Measurements from ENCODE around the gene GCLC. TPM values are rescaled to one million over a fixed set of nuclear protein-coding genes. Genes with fewer than 3 reads are reported as not detected.
"Not testable (repeated sequence)": the region's sequence is repeated elsewhere in the genome, so short reads cannot be mapped to it uniquely, and the experiment has no call there.

The GCLC gene
- total and polyA plus RNA-seq, 9 of the 15 experiments (the other 6 are each of a cell fraction or from before 2014, with no cell fraction given), result 3.9 to 20.0 (median 9.4) TPM

- in situ Hi-C loops (cut with MboI) (loop anchor here (5.0 to 25.0 kb wide), 2 partner anchors 309 to 1069 kb away; partner anchors contain the start of gene EFHC1), intact Hi-C loops (cut with micrococcal nuclease) (loop anchor here (5.0 to 10.0 kb wide), 2 partner anchors 329 to 1067 kb away; no protein-coding TSS in a partner anchor)
- H3K4me1 ChIP-seq (replicated peaks in 1 of 2; ENCODE audit: control insufficient read depth in 2 of 2, insufficient read depth in 2 of 2, low read length in 2 of 2), result peaks cover 0 to 15% of the 10 kb centered on the region in 2 experiments; a peak in 2 of 5 replicates
- H4K20me1 ChIP-seq (replicated peaks; ENCODE audit: control insufficient read depth, insufficient read depth, low read length), result no peaks in the 10 kb centered on the region
- POLR2A ChIA-PET, result interaction anchor here (0.6 kb wide), 1 partner anchor 14 kb away, joined by 3 read pairs; no protein-coding TSS in a partner anchor
- H3K9ac ChIP-seq (ENCODE audit: insufficient read depth in 1 of 2, low read depth in 2 of 2, low read length in 2 of 2), result no peak overlapping the region
- H3K27me3 ChIP-seq (ENCODE audit: control insufficient read depth in 2 of 2, insufficient read depth in 2 of 2, low read length in 2 of 2), result peaks cover 0 to 7% of the 10 kb centered on the region in 2 experiments; a peak in 2 of 5 replicates
- WGBS (ENCODE audit: insufficient coverage, low coverage, missing lambda C conversion rate), result 23% methylated on average over 2 of the region's 2 CpGs
- DNase-seq (ENCODE audit: extremely low read depth in 1 of 4, low spot score in 3 of 4) (no peak), ATAC-seq (no peak), FAIRE-seq (no peak)
- BruUV-seq (replicated peaks), result no TSS peak
- CTCF ChIA-PET (ENCODE audit: low intra/inter-chr PET ratio), result no interaction called here
- no peaks in the 10 kb centered on the region for H3K36me3 ChIP-seq (ENCODE audit: control insufficient read depth, insufficient read depth, low read length)
- H3K4me2 ChIP-seq (ENCODE audit: insufficient read depth, low read length), result no peak overlapping the region
- no peak overlapping the region for H2AFZ ChIP-seq (ENCODE audit: low read depth, low read length)
- no peak overlapping the region for H3K4me3 ChIP-seq
- no peaks in the 10 kb centered on the region for H3K79me2 ChIP-seq (ENCODE audit: control insufficient read depth, insufficient read depth, low read length)
- no peaks in the 10 kb centered on the region for H3K9me1 ChIP-seq (ENCODE audit: control insufficient read depth, insufficient read depth, low read length)
- H3K9me3 ChIP-seq (replicated peaks; ENCODE audit: control insufficient read depth, insufficient read depth, low read depth, low read length), result no peaks in the 10 kb centered on the region
- TF ChIP-seq LCOR (CRISPR knock-in tag; IDR thresholded peaks at IDR 0.05), result no peak
- TF ChIP-seq SMARCC2 (IDR thresholded peaks at IDR 0.05; ENCODE audit: low read depth), result no peak
- no peak for TF ChIP-seq ZBTB43 (CRISPR knock-in tag; IDR thresholded peaks at IDR 0.05)
- no peak for TF ChIP-seq RB1 (IDR thresholded peaks at IDR 0.05; ENCODE audit: low read depth)
- no peak for TF ChIP-seq MBD1 (CRISPR knock-in tag; IDR thresholded peaks at IDR 0.05)
- no peak for TF ChIP-seq ZNF146 (CRISPR knock-in tag; IDR thresholded peaks at IDR 0.05; ENCODE audit: unreplicated experiment)
- TF ChIP-seq ZC3H8 (IDR thresholded peaks at IDR 0.05), result no peak
- no peak for TF ChIP-seq POLR2A (conservative IDR thresholded peaks at IDR 0.05)
- TF ChIP-seq SRSF9 (IDR thresholded peaks at IDR 0.05; ENCODE audit: borderline replicate concordance, low read depth, low read length), result no peak
- no peak overlapping the region for H3K27ac ChIP-seq (ENCODE audit: extremely low read depth, low read depth, low read length)
Measured at GRCh38 chr6:53481323-53481722, 63.6 kb downstream of the GCLC start.

- peaks cover 0 to 15% of the 10 kb centered on the region in 2 experiments; a peak in 2 of 5 replicates for H3K4me1 ChIP-seq (replicated peaks in 1 of 2; ENCODE audit: control insufficient read depth in 2 of 2, insufficient read depth in 2 of 2, low read length in 2 of 2)
- intact Hi-C loops (cut with micrococcal nuclease), result loop anchor here (5.0 to 10.0 kb wide), 2 partner anchors 328 to 1066 kb away; no protein-coding TSS in a partner anchor
- H3K9me3 ChIP-seq (replicated peaks; ENCODE audit: control insufficient read depth, insufficient read depth, low read depth, low read length); H3K36me3 ChIP-seq (ENCODE audit: control insufficient read depth, insufficient read depth, low read length); H2AFZ ChIP-seq (ENCODE audit: low read depth, low read length); H3K27ac ChIP-seq (ENCODE audit: extremely low read depth, low read depth, low read length); BruUV-seq (replicated peaks); H3K9me1 ChIP-seq (ENCODE audit: control insufficient read depth, insufficient read depth, low read length); H4K20me1 ChIP-seq (replicated peaks; ENCODE audit: control insufficient read depth, insufficient read depth, low read length); FAIRE-seq; H3K4me2 ChIP-seq (ENCODE audit: insufficient read depth, low read length); H3K27me3 ChIP-seq (ENCODE audit: control insufficient read depth in 2 of 2, insufficient read depth in 2 of 2, low read length in 2 of 2); H3K4me3 ChIP-seq; DNase-seq (ENCODE audit: extremely low read depth in 1 of 4, low spot score in 3 of 4); H3K9ac ChIP-seq (ENCODE audit: insufficient read depth in 1 of 2, low read depth in 2 of 2, low read length in 2 of 2); ATAC-seq; H3K79me2 ChIP-seq (ENCODE audit: control insufficient read depth, insufficient read depth, low read length); CTCF ChIA-PET (ENCODE audit: low intra/inter-chr PET ratio): not testable (repeated sequence)
- 22% methylated on average over 3 of the region's 4 CpGs for WGBS (ENCODE audit: insufficient coverage, low coverage, missing lambda C conversion rate)
- in situ Hi-C loops (cut with MboI), result loop anchor here (5.0 to 25.0 kb wide), 2 partner anchors 308 to 1068 kb away; partner anchors contain the start of gene EFHC1
- POLR2A ChIA-PET, result interaction anchor here (0.6 kb wide), 1 partner anchor 14 kb away, joined by 3 read pairs; no protein-coding TSS in a partner anchor
Measured at GRCh38 chr6:53480774-53481173, 64.1 kb downstream of the GCLC start.

Measured in K562 (cell line).